Right lobe of liver (tissue), 6 donors: ENCODE data around the gene SCN3B. TPM values are rescaled to one million over a fixed set of nuclear protein-coding genes. Genes with fewer than 3 reads are reported as not detected.

Experiments used
- ATAC-seq, 4 donors: fragments of 200-7000 bp; cut with Tn5 transposase; one replicate each; pipeline ENCODE4 v1.9.1; 2020; ENCODE audit warnings: mild to moderate bottlenecking in 4 of 4, moderate library complexity in 4 of 4
- DNase-seq, 3 donors: peaks; one replicate each; pipeline ENCODE4 v3.0.0-alpha.2; 2020
- H3K27ac ChIP-seq, 3 donors: fragments of 200-600 bp; one replicate each; pipeline ENCODE4 v1.8.0; 2022
- H3K27me3 ChIP-seq, 2 donors: fragments of 200-600 bp; one replicate each; pipeline ENCODE4 v1.8.0; 2022
- H3K36me3 ChIP-seq, 4 donors: fragments of 200-600 bp; sonication (generic) in 1 of 4; one replicate each; pipeline versions ENCODE4 v1.5.1 to v1.8.0; 2017 to 2022; ENCODE audit warnings: control low read depth in 1 of 4
- H3K4me1 ChIP-seq, 4 donors: fragments of 200-600 bp; sonication (generic) in 1 of 4; one replicate each; pipeline versions ENCODE4 v1.5.1 to v1.8.0; 2017 to 2022; ENCODE audit warnings: control low read depth in 1 of 4
- H3K4me3 ChIP-seq, 3 donors: fragments of 200-600 bp; one replicate each; pipeline ENCODE4 v1.8.0; 2022
- H3K9me3 ChIP-seq, 4 donors: fragments of 200-600 bp; sonication (generic) in 1 of 4; one replicate each; pipeline versions ENCODE4 v1.5.1 to v1.8.0; 2017 to 2022; ENCODE audit warnings: control low read depth in 1 of 4
- POLR2A ChIP-seq: fragments of 450-650 bp; IDR thresholded peaks from one replicate; pipeline ENCODE4 v1.6.1; 2017; ENCODE audit warnings: antibody characterized with exemption, mild to moderate bottlenecking
- WGBS: methylation state at CpG from one replicate; pipeline ENCODE4 v1.1.6; 2018; ENCODE audit warnings: low coverage, low lambda C conversion rate; ENCODE audit not compliant: insufficient coverage; ENCODE audit errors: missing lambda C conversion rate; 5-methylcytosine and 5-hydroxymethylcytosine counted together
- intact Hi-C, 2 donors: fragments of 100-400 bp; cut with DNase I; formaldehyde crosslinking; loops; one replicate each; pipeline versions ENCODE4 v1.11.2 to v1.14.1; 2022
- total RNA-seq, 6 experiments: library from RNA; depleted of rRNA in 2 of 6; stranded (reverse); fragments of >200 nt in 2 of 6; fragmentation: NEBNext Ultra II Directional in 3 of 6; extraction: Animal tissue kit (Norgen Biotek cat#: 25700) in 3 of 6; gene quantifications; one replicate each; pipeline versions ENCODE4 v1.1.0 to v1.2.4, GENCODE V29; 2016 to 2023
- TF ChIP-seq, protein P1 (sequence below), 4 donors: fragments of 200-600 bp in 3 of 4; fragments of 450-650 bp in 1 of 4; IDR thresholded peaks; one replicate each; pipeline versions ENCODE4 v1.5.1 to v1.8.0; 2016 to 2022; ENCODE audit warnings: antibody characterized with exemption in 4 of 4, mild to moderate bottlenecking in 2 of 4
- donor health status: DM: no; HTN: yes; CAD: no.
- donor health status: DM: no; HTN: no; CAD: no.
- donor health status: DM: no; HTN: no; CAD: no.
- donor health status: DM: no; HTN: yes; CAD: no.
- donor health status: DM: no; HTN: yes; CAD: no.

SCN3B gene
- total RNA-seq, 6 experiments from 2014 or later, result 0.04 to 0.20 (median 0.09) TPM; not detected in 1

DNA sequence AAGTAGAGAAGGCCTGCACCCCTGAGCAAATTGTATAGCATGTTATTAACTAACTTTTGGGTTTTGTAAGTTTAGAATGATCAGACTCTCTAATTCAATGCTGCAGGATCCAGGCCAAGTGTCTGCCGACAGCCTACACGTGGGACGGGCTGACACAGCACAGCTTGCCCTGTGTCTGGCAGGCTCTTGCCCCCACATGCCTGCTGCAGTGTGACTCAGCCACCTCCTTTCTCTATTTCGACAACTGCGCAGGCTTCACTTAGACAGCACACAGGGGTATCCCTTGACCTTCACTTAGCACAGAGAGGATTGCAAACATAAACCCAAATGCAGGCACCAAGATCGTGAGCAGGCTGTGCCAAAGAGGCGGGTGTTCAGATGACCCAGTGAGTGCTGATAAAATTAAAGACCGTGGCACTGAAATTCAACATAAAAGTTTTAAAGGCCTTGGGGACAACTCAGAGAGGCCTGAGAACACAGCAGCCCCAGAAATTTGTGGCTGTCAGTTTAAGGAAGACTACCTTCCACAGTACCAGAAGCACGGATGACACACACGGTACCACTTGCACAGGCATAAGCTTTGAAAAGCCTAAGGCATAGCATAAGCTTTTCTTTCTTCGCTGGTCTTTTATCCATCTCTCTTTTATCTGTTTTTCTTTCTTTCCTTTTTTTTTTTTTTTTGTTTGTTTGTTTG, 37.8 kb downstream of the SCN3B start:
- intact Hi-C loops, result no loop called here
- DNase-seq (no peak), ATAC-seq (peak in 1 of 4 donors; percentile 33)
- WGBS, result 64% methylated on average over 9 of the region's 11 CpGs
- H3K4me1 ChIP-seq, result no peaks in the 10 kb centered on the region
- no peaks in the 10 kb centered on the region for H3K36me3 ChIP-seq
- no peak for TF ChIP-seq POLR2A
- TF ChIP-seq, protein P1, sequence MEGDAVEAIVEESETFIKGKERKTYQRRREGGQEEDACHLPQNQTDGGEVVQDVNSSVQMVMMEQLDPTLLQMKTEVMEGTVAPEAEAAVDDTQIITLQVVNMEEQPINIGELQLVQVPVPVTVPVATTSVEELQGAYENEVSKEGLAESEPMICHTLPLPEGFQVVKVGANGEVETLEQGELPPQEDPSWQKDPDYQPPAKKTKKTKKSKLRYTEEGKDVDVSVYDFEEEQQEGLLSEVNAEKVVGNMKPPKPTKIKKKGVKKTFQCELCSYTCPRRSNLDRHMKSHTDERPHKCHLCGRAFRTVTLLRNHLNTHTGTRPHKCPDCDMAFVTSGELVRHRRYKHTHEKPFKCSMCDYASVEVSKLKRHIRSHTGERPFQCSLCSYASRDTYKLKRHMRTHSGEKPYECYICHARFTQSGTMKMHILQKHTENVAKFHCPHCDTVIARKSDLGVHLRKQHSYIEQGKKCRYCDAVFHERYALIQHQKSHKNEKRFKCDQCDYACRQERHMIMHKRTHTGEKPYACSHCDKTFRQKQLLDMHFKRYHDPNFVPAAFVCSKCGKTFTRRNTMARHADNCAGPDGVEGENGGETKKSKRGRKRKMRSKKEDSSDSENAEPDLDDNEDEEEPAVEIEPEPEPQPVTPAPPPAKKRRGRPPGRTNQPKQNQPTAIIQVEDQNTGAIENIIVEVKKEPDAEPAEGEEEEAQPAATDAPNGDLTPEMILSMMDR (IDR thresholded peaks at IDR 0.05), result no peak
- no peak overlapping the region for H3K4me3 ChIP-seq
- H3K27me3 ChIP-seq, result no peaks in the 10 kb centered on the region
- H3K9me3 ChIP-seq, result no peaks in the 10 kb centered on the region
- H3K27ac ChIP-seq, result no peak overlapping the region

GRCh38 chr11:123611698-123612097, 42.7 kb downstream of the SCN3B start:
- Histone ChIP-seq H3K4me3 (no peak overlapping the region), H3K36me3 (no peaks in the 10 kb centered on the region), H3K4me1 (no peaks in the 10 kb centered on the region), H3K27me3 (no peaks in the 10 kb centered on the region), H3K27ac (no peak overlapping the region), H3K9me3 (no peaks in the 10 kb centered on the region)
- ATAC-seq, result no peak
- no peak for DNase-seq
- TF ChIP-seq POLR2A, result no peak
- TF ChIP-seq, protein P1 (IDR thresholded peaks at IDR 0.05), result no peak
- intact Hi-C loops, result no loop called here
- WGBS, result 60% methylated on average over 3 of the region's 4 CpGs

DNA sequence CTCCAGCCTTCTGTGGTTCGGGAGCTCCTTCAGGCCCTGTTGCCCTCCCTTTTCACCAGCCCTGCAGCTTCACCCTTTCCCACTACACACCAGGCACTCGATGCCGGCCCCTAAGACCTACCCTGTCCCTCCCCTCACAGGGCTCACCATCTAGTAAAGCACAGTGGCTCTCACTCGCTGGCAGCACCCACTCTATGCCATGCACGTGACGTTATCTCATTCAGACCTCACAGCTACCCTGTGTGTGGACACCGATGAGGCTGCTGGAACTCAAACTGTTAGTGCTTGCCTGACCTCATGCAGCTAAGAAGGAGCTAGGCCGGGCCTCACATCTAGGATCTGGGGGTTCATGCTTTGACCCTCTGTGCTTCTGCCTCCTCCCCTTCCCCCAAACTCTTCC, 45.5 kb downstream of the SCN3B start:
- WGBS, result 58% methylated on average over 4 of the region's 8 CpGs
- Histone ChIP-seq H3K27ac (no peak overlapping the region), H3K4me1 (no peaks in the 10 kb centered on the region), H3K4me3 (no peak overlapping the region), H3K27me3 (no peaks in the 10 kb centered on the region), H3K9me3 (no peaks in the 10 kb centered on the region), H3K36me3 (no peaks in the 10 kb centered on the region)
- TF ChIP-seq POLR2A, result no peak
- TF ChIP-seq, protein P1 (IDR thresholded peaks at IDR 0.05), result no peak
- no peak for ATAC-seq
- intact Hi-C loops, result no loop called here
- DNase-seq, result no peak

DNA sequence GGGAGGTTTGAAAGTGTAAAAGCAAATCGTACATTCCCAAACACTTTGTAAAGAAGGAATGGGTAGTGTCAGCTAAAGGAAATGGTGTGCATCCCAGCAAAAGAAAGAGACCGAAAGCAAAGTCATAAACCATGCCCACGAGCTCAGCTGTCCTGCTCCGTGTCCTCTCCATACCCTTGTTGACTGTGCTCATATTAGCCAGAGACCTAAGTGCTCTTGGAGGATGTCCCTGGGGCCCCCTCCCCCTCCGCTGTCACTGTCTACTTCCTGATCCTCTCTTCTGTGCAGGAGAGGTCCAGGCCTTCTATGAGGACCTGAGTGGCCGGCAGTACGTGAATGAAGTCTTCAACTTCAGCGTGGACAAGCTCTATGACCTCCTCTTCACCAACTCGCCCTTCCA, 46.1 kb downstream of the SCN3B start:
- ATAC-seq, result no peak
- 74% methylated on average over 5 of the region's 9 CpGs for WGBS
- no peak for DNase-seq
- H3K36me3 ChIP-seq, result no peaks in the 10 kb centered on the region
- H3K9me3 ChIP-seq, result no peaks in the 10 kb centered on the region
- intact Hi-C loops, result no loop called here
- no peaks in the 10 kb centered on the region for H3K27me3 ChIP-seq
- H3K4me3 ChIP-seq, result no peak overlapping the region
- no peaks in the 10 kb centered on the region for H3K4me1 ChIP-seq
- no peak overlapping the region for H3K27ac ChIP-seq
- TF ChIP-seq POLR2A, result no peak
- TF ChIP-seq, protein P1 (IDR thresholded peaks at IDR 0.05), result no peak
